ENCODE measurements around the gene SLC49A3. TPM values are rescaled to one million over a fixed set of nuclear protein-coding genes. Genes with fewer than 3 reads are reported as not detected.

Gene SLC49A3
- polyA plus RNA-seq, 3 donors: 9.5 to 29.8 (median 11.1) TPM

- Mint-ChIP-seq H3K4me1 (peaks cover 30% of the 10 kb centered on the region), H3K27me3 (ENCODE audit: low read depth in 3 of 3) (peaks cover 0 to 3% (median 3%) of the 10 kb centered on the region in 3 donors), H3K9me3 (no peaks in the 10 kb centered on the region), H3K4me3 (no peak overlapping the region), H3K36me3 (peaks cover 17 to 26% of the 10 kb centered on the region in 2 donors), H3K27ac (peak overlapping the region in 4 of 7 donors; percentile 18 to 83 (median 30))
- H3K27ac ChIP-seq (ENCODE audit: low read depth in 1 of 2, low read length in 2 of 2): peak overlapping the region in 1 of 2 donors; percentile 56
- no peaks in the 10 kb centered on the region for H3K27me3 ChIP-seq (ENCODE audit: control insufficient read depth in 2 of 2, insufficient read depth in 2 of 2, low read length in 2 of 2)
- peaks cover 7 to 36% of the 10 kb centered on the region in 2 donors for H3K36me3 ChIP-seq (replicated peaks in 1 of 2; ENCODE audit: control insufficient read depth in 1 of 2, insufficient read depth in 2 of 2, low read length in 2 of 2)
- no peak overlapping the region for H3K4me3 ChIP-seq (replicated peaks in 1 of 3; ENCODE audit: low read depth in 2 of 3, low read length in 3 of 3)
- no peak for DNase-seq
- H3K9me3 ChIP-seq (replicated peaks in 1 of 2; ENCODE audit: control insufficient read depth in 1 of 2, insufficient read depth in 1 of 2, low read length in 2 of 2): no peaks in the 10 kb centered on the region
- H2AFZ ChIP-seq (ENCODE audit: insufficient read depth, low read depth, low read length, poor library complexity, severe bottlenecking): no peak overlapping the region
- H3K4me2 ChIP-seq (replicated peaks; ENCODE audit: extremely low read depth, low read length, poor library complexity, severe bottlenecking): no peak overlapping the region
- H3K9ac ChIP-seq (ENCODE audit: insufficient read depth, low read length, poor library complexity, severe bottlenecking): no peak overlapping the region
- no peak for TF ChIP-seq CTCF (IDR thresholded peaks at IDR 0.05)
- intact Hi-C loops (cut with micrococcal nuclease): no loop called here
- 97% methylated on average over 7 of the region's 9 CpGs for WGBS (ENCODE audit: insufficient coverage)
- H4K20me1 ChIP-seq (ENCODE audit: insufficient read depth, low read length): peaks cover 73% of the 10 kb centered on the region
- H3K79me2 ChIP-seq (ENCODE audit: insufficient read depth, low read length): peaks cover 90% of the 10 kb centered on the region
- H3K4me1 ChIP-seq (ENCODE audit: control insufficient read depth in 1 of 2, insufficient read depth in 2 of 2, low read length in 2 of 2): peaks cover 35 to 45% of the 10 kb centered on the region in 2 donors
These were observed 21.2 kb upstream of the SLC49A3 start for GRCh38 chr4:710116-710515.

- Histone ChIP-seq H3K9ac (ENCODE audit: insufficient read depth, low read length, poor library complexity, severe bottlenecking) (no peak overlapping the region), H3K27me3 (ENCODE audit: control insufficient read depth in 2 of 2, insufficient read depth in 2 of 2, low read length in 2 of 2) (no peaks in the 10 kb centered on the region), H3K4me2 (replicated peaks; ENCODE audit: extremely low read depth, low read length, poor library complexity, severe bottlenecking) (no peak overlapping the region), H3K27ac (ENCODE audit: low read depth in 1 of 2, low read length in 2 of 2) (peak overlapping the region; percentile 30 to 56), H3K4me1 (ENCODE audit: control insufficient read depth in 1 of 2, insufficient read depth in 2 of 2, low read length in 2 of 2) (peaks cover 39 to 53% of the 10 kb centered on the region in 2 donors), H3K9me3 (replicated peaks in 1 of 2; ENCODE audit: control insufficient read depth in 1 of 2, insufficient read depth in 1 of 2, low read length in 2 of 2) (no peaks in the 10 kb centered on the region), H3K36me3 (replicated peaks in 1 of 2; ENCODE audit: control insufficient read depth in 1 of 2, insufficient read depth in 2 of 2, low read length in 2 of 2) (peaks cover 4 to 33% of the 10 kb centered on the region in 2 donors), H3K4me3 (replicated peaks in 1 of 3; ENCODE audit: low read depth in 2 of 3, low read length in 3 of 3) (no peak overlapping the region), H3K79me2 (ENCODE audit: insufficient read depth, low read length) (peaks cover 84% of the 10 kb centered on the region), H4K20me1 (ENCODE audit: insufficient read depth, low read length) (peaks cover 66% of the 10 kb centered on the region), H2AFZ (ENCODE audit: insufficient read depth, low read depth, low read length, poor library complexity, severe bottlenecking) (no peak overlapping the region)
- no peak for TF ChIP-seq CTCF (IDR thresholded peaks at IDR 0.05)
- 95% methylated on average over 6 of the region's 6 CpGs for WGBS (ENCODE audit: insufficient coverage)
- H3K27ac Mint-ChIP-seq: peak overlapping the region in 5 of 7 donors; percentile 18 to 83 (median 59)
- no peak for DNase-seq
- intact Hi-C loops (cut with micrococcal nuclease): loop anchor here (5.0 kb wide), 2 partner anchors 37 to 73 kb away; partner anchors contain the start of genes ATP5ME (in 1 of the 2) and MYL5 (in 1 of the 2)
- peaks cover 0 to 3% (median 3%) of the 10 kb centered on the region in 3 donors for H3K27me3 Mint-ChIP-seq (ENCODE audit: low read depth in 3 of 3)
- peaks cover 13 to 22% of the 10 kb centered on the region in 2 donors for H3K36me3 Mint-ChIP-seq
- peaks cover 31% of the 10 kb centered on the region for H3K4me1 Mint-ChIP-seq
- H3K9me3 Mint-ChIP-seq: no peaks in the 10 kb centered on the region
- H3K4me3 Mint-ChIP-seq: no peak overlapping the region
These were observed 20.4 kb upstream of the SLC49A3 start for GRCh38 chr4:709348-709747.
